Measurements from ENCODE around the gene H2BK1. TPM values are rescaled to one million over a fixed set of nuclear protein-coding genes. Genes with fewer than 3 reads are reported as not detected.

Gene H2BK1
- total RNA-seq, 1 experiment from 2014 or later = 0.87 TPM

- TF ChIP-seq ZNF532 (CRISPR knock-in tag; IDR thresholded peaks at IDR 0.05; ENCODE audit: borderline replicate concordance) (no peak), AFF4 (CRISPR knock-in tag; IDR thresholded peaks at IDR 0.05; ENCODE audit: borderline replicate concordance) (no peak), ZNF138 (CRISPR knock-in tag; conservative IDR thresholded peaks at IDR 0.05) (no peak), TCF7 (CRISPR knock-in tag; IDR thresholded peaks at IDR 0.05; ENCODE audit: low read depth) (no peak), HMGA2 (CRISPR knock-in tag; IDR thresholded peaks at IDR 0.05) (no peak), JUN (CRISPR knock-in tag; IDR thresholded peaks at IDR 0.05) (no peak), ATF1 (CRISPR knock-in tag; IDR thresholded peaks at IDR 0.05) (no peak), PRRX2 (CRISPR knock-in tag; IDR thresholded peaks at IDR 0.05) (no peak), TEAD4 (CRISPR knock-in tag; IDR thresholded peaks at IDR 0.05) (no peak), KAT7 (CRISPR knock-in tag; IDR thresholded peaks at IDR 0.05; ENCODE audit: borderline replicate concordance) (no peak), E2F1 (CRISPR knock-in tag; IDR thresholded peaks at IDR 0.05) (no peak), ZNF121 (CRISPR knock-in tag; IDR thresholded peaks at IDR 0.05) (no peak), USF1 (CRISPR knock-in tag; IDR thresholded peaks at IDR 0.05) (no peak)
- TF ChIP-seq, protein P1, sequence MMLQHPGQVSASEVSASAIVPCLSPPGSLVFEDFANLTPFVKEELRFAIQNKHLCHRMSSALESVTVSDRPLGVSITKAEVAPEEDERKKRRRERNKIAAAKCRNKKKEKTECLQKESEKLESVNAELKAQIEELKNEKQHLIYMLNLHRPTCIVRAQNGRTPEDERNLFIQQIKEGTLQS (CRISPR knock-in tag; conservative IDR thresholded peaks at IDR 0.05) = no peak
- TF ChIP-seq, protein P2, sequence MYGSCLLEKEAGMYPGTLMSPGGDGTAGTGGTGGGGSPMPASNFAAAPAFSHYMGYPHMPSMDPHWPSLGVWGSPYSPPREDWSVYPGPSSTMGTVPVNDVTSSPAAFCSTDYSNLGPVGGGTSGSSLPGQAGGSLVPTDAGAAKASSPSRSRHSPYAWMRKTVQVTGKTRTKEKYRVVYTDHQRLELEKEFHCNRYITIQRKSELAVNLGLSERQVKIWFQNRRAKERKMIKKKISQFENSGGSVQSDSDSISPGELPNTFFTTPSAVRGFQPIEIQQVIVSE (CRISPR knock-in tag; IDR thresholded peaks at IDR 0.05; ENCODE audit: borderline replicate concordance) = no peak
- TF ChIP-seq, protein P3, sequence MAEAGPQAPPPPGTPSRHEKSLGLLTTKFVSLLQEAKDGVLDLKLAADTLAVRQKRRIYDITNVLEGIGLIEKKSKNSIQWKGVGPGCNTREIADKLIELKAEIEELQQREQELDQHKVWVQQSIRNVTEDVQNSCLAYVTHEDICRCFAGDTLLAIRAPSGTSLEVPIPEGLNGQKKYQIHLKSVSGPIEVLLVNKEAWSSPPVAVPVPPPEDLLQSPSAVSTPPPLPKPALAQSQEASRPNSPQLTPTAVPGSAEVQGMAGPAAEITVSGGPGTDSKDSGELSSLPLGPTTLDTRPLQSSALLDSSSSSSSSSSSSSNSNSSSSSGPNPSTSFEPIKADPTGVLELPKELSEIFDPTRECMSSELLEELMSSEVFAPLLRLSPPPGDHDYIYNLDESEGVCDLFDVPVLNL (CRISPR knock-in tag; IDR thresholded peaks at IDR 0.05; ENCODE audit: borderline replicate concordance, low read depth) = no peak
- TF ChIP-seq, protein P4, sequence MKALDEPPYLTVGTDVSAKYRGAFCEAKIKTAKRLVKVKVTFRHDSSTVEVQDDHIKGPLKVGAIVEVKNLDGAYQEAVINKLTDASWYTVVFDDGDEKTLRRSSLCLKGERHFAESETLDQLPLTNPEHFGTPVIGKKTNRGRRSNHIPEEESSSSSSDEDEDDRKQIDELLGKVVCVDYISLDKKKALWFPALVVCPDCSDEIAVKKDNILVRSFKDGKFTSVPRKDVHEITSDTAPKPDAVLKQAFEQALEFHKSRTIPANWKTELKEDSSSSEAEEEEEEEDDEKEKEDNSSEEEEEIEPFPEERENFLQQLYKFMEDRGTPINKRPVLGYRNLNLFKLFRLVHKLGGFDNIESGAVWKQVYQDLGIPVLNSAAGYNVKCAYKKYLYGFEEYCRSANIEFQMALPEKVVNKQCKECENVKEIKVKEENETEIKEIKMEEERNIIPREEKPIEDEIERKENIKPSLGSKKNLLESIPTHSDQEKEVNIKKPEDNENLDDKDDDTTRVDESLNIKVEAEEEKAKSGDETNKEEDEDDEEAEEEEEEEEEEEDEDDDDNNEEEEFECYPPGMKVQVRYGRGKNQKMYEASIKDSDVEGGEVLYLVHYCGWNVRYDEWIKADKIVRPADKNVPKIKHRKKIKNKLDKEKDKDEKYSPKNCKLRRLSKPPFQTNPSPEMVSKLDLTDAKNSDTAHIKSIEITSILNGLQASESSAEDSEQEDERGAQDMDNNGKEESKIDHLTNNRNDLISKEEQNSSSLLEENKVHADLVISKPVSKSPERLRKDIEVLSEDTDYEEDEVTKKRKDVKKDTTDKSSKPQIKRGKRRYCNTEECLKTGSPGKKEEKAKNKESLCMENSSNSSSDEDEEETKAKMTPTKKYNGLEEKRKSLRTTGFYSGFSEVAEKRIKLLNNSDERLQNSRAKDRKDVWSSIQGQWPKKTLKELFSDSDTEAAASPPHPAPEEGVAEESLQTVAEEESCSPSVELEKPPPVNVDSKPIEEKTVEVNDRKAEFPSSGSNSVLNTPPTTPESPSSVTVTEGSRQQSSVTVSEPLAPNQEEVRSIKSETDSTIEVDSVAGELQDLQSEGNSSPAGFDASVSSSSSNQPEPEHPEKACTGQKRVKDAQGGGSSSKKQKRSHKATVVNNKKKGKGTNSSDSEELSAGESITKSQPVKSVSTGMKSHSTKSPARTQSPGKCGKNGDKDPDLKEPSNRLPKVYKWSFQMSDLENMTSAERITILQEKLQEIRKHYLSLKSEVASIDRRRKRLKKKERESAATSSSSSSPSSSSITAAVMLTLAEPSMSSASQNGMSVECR (CRISPR knock-in tag; IDR thresholded peaks at IDR 0.05; ENCODE audit: borderline replicate concordance) = no peak
- no peaks in the 10 kb centered on the region for H3K27me3 Mint-ChIP-seq (ENCODE audit: low read depth)
- ATAC-seq (no peak), DNase-seq (ENCODE audit: low spot score) (no peak)
- H3K36me3 Mint-ChIP-seq = peaks cover 6% of the 10 kb centered on the region; the same call in 1 of the 2 replicates
- H3K27ac Mint-ChIP-seq = no peak overlapping the region
- H3K4me3 Mint-ChIP-seq = peak overlapping the region; percentile 99
- H3K9me3 Mint-ChIP-seq = no peaks in the 10 kb centered on the region
- ChIA-PET POLR2A (no interaction called here), CTCF (interaction anchor here (0.5 to 5.8 kb wide), 3 partner anchors 10 to 69 kb away, joined by 3 to 77 read pairs (median 3); no protein-coding TSS in a partner anchor)
- H3K4me1 Mint-ChIP-seq = peaks cover 15% of the 10 kb centered on the region
Observed at GRCh38 chr7:151233804-151234203, 23.5 kb upstream of the H2BK1 start.

Data from WTC11 (cell line).